Smooth muscle cell (in vitro differentiated cells): ENCODE data around the gene PCNX2. TPM values are rescaled to one million over a fixed set of nuclear protein-coding genes. Genes with fewer than 3 reads are reported as not detected.

Experiments
- DNase-seq: peaks from one replicate; lab custom pipeline; 2025; ENCODE audit not compliant: unreplicated experiment; lab: John Stamatoyannopoulos, UW
- H2AFZ ChIP-seq: fragments of 200-600 bp; sonication (generic); 2 replicates; pipeline ENCODE4 v1.6.0; 2016; ENCODE audit warnings: antibody characterized with exemption, low read depth, mild to moderate bottlenecking
- H3F3A ChIP-seq: fragments of 200-600 bp; sonication (generic); 2 replicates; pipeline ENCODE4 v1.6.0; 2017; ENCODE audit warnings: antibody characterized with exemption, low read depth
- H3K27ac ChIP-seq: fragments of 200-600 bp; sonication (generic); 2 replicates; pipeline ENCODE4 v1.5.1; 2016; ENCODE audit warnings: low read depth, mild to moderate bottlenecking
- H3K27me3 ChIP-seq: fragments of 200-600 bp; sonication (generic); 2 replicates; pipeline ENCODE4 v1.6.1; 2016; ENCODE audit warnings: low read depth, mild to moderate bottlenecking
- H3K36me3 ChIP-seq: fragments of 200-600 bp; sonication (generic); 2 replicates; pipeline ENCODE4 v1.5.1; 2016; ENCODE audit warnings: low read depth
- H3K4me1 ChIP-seq: fragments of 200-600 bp; sonication (generic); 2 replicates; pipeline ENCODE4 v1.5.1; 2016; ENCODE audit warnings: low read depth
- H3K4me2 ChIP-seq: fragments of 200-600 bp; sonication (generic); 2 replicates; pipeline ENCODE4 v1.6.0; 2016; ENCODE audit warnings: mild to moderate bottlenecking
- H3K4me3 ChIP-seq: fragments of 200-600 bp; sonication (generic); 2 replicates; pipeline ENCODE4 v1.5.1; 2016; ENCODE audit warnings: mild to moderate bottlenecking
- H3K79me2 ChIP-seq: fragments of 200-600 bp; sonication (generic); 2 replicates; pipeline ENCODE4 v1.6.0; 2016; ENCODE audit warnings: low read depth, mild to moderate bottlenecking
- H3K9ac ChIP-seq: fragments of 200-600 bp; sonication (generic); 2 replicates; pipeline ENCODE4 v1.6.0; 2016; ENCODE audit warnings: low read depth
- H3K9me3 ChIP-seq: fragments of 200-600 bp; sonication (generic); replicated peaks from 2 replicates; pipeline ENCODE4 v1.5.1; 2016; ENCODE audit warnings: low read depth
- H4K20me1 ChIP-seq: fragments of 200-600 bp; sonication (generic); 2 replicates; pipeline ENCODE4 v1.6.0; 2016; ENCODE audit warnings: low read depth
- CTCF ChIP-seq: fragments of 200-600 bp; sonication (generic); IDR thresholded peaks from 2 replicates; pipeline ENCODE4 v1.5.1; 2017; ENCODE audit warnings: borderline replicate concordance, mild to moderate bottlenecking, antibody characterized with exemption; ENCODE audit not compliant: insufficient read depth, poor library complexity, severe bottlenecking
- WGBS: methylation state at CpG from one replicate; pipeline ENCODE4 v1.1.7; 2016; ENCODE audit warnings: low lambda C conversion rate; 5-methylcytosine and 5-hydroxymethylcytosine counted together
- polyA plus RNA-seq: library from polyadenylated mRNA; unstranded; fragments of >200 nt; fragmentation: Nextera tagmentation; extraction: Ambion mirVana; gene quantifications from 2 replicates; pipeline ENCODE4 v1.2.1, GENCODE V29; 2016
- total RNA-seq: library from RNA; depleted of rRNA; stranded (reverse); fragments of >200 nt; gene quantifications from 2 replicates; pipeline ENCODE4 v1.2.3, GENCODE V29; 2014

The PCNX2 gene
- total and polyA plus RNA-seq, 2 experiments from 2014 or later, result 4.7 to 18.2 TPM

DNA sequence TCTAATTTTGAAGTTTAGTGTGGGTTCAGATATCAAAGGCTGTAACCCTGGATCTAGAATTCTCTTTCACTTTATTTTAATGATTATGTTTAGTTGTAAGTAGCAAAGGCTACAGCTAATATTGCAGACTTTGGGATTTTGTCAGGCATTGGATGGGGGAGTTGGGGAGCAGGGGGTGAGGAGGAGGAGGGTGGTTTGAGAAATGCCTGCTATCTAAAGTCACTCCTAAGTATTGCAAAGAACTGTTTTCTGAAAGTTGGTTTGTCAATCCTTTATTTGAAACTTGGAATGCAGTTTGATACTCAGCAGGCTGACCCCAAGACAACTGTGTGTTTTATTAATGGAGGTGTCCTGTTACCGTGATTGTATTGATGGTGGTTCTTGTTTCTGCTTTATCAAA is 343.9 kb downstream of the PCNX2 start:
- no peak for TF ChIP-seq CTCF
- Histone ChIP-seq H2AFZ (no peak overlapping the region), H3K4me2 (peak overlapping the region; percentile 95), H3K36me3 (no peaks in the 10 kb centered on the region), H3K4me1 (peaks cover 17% of the 10 kb centered on the region), H3K27me3 (no peaks in the 10 kb centered on the region), H3K9me3 (no peaks in the 10 kb centered on the region), H3K79me2 (peaks cover 4% of the 10 kb centered on the region), H4K20me1 (no peaks in the 10 kb centered on the region), H3K4me3 (peak overlapping the region; percentile 85), H3K9ac (no peak overlapping the region), H3K27ac (no peak overlapping the region), H3F3A (no peaks in the 10 kb centered on the region)
- DNase-seq, result no peak
- WGBS, result 83% methylated on average over 1 of the region's 1 CpG

GRCh38 chr1:232951180-232951579 is 344.3 kb downstream of the PCNX2 start:
- Histone ChIP-seq H3K27ac (no peak overlapping the region), H3K4me1 (peaks cover 17% of the 10 kb centered on the region), H3K9me3 (no peaks in the 10 kb centered on the region), H3K27me3 (no peaks in the 10 kb centered on the region), H3K79me2 (peaks cover 4% of the 10 kb centered on the region), H3K4me3 (peak overlapping the region; percentile 85), H3F3A (no peaks in the 10 kb centered on the region), H2AFZ (peak overlapping the region; percentile 91), H3K36me3 (no peaks in the 10 kb centered on the region), H4K20me1 (no peaks in the 10 kb centered on the region), H3K9ac (no peak overlapping the region), H3K4me2 (peak overlapping the region; percentile 95)
- no peak for DNase-seq
- 10% methylated on average over 5 of the region's 5 CpGs for WGBS
- no peak for TF ChIP-seq CTCF

DNA sequence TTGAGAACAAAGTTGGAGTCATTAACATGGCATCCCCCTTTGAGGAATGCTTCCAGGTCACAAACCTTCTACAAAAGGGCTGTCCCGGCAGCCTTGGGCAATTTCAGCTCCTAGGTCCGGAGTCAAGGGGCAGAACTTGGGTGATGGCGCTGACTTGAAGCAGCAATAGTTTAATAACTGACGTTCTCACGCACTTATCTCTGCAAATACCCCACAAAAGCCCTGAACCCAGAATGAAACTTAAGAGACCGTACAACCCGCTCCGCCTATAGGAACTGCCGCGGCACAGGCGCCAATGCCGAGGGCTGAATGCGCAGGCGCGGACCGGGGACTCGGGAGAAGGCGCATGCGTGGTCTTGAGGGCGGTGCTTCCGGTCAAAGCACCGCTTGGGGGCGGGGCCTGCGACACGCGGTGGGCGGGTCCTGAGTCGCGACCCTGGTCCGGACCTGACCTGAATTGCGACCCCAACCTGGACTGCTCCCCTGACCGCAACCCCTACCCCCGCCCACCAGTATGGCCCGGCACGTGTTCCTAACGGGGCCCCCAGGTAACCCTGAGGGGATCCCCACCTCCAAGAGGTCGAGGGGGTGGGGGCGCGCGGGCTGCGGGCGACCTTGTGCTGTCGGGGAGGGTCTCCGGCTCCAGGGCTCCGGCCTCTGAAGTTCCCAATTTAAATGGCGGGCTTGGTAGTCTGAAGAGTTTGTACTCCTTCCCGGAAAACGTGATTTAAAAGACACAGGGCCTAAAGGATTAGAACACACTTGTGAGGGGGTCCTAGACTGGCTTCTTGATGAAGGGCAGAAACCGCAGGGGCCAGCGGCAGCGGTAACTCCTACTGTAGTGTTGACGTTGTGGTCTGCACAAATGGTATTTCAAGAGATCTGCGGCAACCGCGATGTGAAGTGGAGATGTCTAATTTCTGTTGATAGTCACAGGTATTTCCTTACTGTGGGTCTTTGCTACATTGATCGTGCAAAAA is 345.0 kb downstream of the PCNX2 start, which contains the start of gene NTPCR:
Gene NTPCR, plus strand, starts transcription at position 415 of the 980 bp plus-strand sequence. Its CDS starts 100 bp downstream, at position 515.
- H3K9me3 ChIP-seq, result no peaks in the 10 kb centered on the region

More for the DNA sequence above, 345.0 kb downstream of the PCNX2 start, which contains the start of gene NTPCR:
- H3K4me2 ChIP-seq, result peak within 1 kb of the TSS; percentile 95
- H2AFZ ChIP-seq, result peak within 1 kb of the TSS; percentile 91
- no peaks in the 10 kb centered on the region for H3K27me3 ChIP-seq
- H4K20me1 ChIP-seq, result no peaks in the 10 kb centered on the region
- peak within 1 kb of the TSS; percentile 65 for H3K9ac ChIP-seq
- H3K4me1 ChIP-seq, result peaks cover 17% of the 10 kb centered on the region
- H3K79me2 ChIP-seq, result peaks cover 4% of the 10 kb centered on the region
- DNase-seq, result peak; percentile 87
- no peak for TF ChIP-seq CTCF
- peak within 1 kb of the TSS; percentile 85 for H3K4me3 ChIP-seq
- H3K36me3 ChIP-seq, result no peaks in the 10 kb centered on the region
- WGBS, result 1% methylated on average over 39 of the region's 56 CpGs
- H3K27ac ChIP-seq, result peak within 1 kb of the TSS; percentile 71
- H3F3A ChIP-seq, result no peaks in the 10 kb centered on the region
